Lower lobe of right lung (tissue), 2 donors: ENCODE results near the gene CBX2. TPM values are rescaled to one million over a fixed set of nuclear protein-coding genes. Genes with fewer than 3 reads are reported as not detected.

Experiments used
- ATAC-seq, 2 donors: fragments of 200-7000 bp; cut with Tn5 transposase; one replicate each; pipeline ENCODE4 v1.9.1; 2020 to 2022; ENCODE audit warnings: mild to moderate bottlenecking in 2 of 2, moderate library complexity in 2 of 2
- DNase-seq: peaks from one replicate; pipeline ENCODE4 v3.0.0-alpha.2; 2020
- H3K27ac ChIP-seq: fragments of 200-600 bp; one replicate; pipeline ENCODE4 v1.8.0; 2022
- H3K27me3 ChIP-seq: fragments of 200-600 bp; one replicate; pipeline ENCODE4 v1.8.0; 2022; ENCODE audit warnings: low read depth
- H3K36me3 ChIP-seq: fragments of 200-600 bp; one replicate; pipeline ENCODE4 v1.8.0; 2022; ENCODE audit warnings: mild to moderate bottlenecking
- H3K4me1 ChIP-seq: fragments of 200-600 bp; one replicate; pipeline ENCODE4 v1.8.0; 2022
- H3K4me3 ChIP-seq: fragments of 200-600 bp; one replicate; pipeline ENCODE4 v1.8.0; 2022; ENCODE audit warnings: mild to moderate bottlenecking
- H3K9me3 ChIP-seq: fragments of 200-600 bp; one replicate; pipeline ENCODE4 v1.8.0; 2022
- CTCF ChIP-seq: fragments of 200-600 bp; IDR thresholded peaks from one replicate; pipeline ENCODE4 v1.8.0; 2022; ENCODE audit warnings: antibody characterized with exemption, mild to moderate bottlenecking
- intact Hi-C: fragments of 100-400 bp; cut with DNase I; formaldehyde crosslinking; loops from one replicate; pipeline ENCODE4 v1.11.0; 2022
- total RNA-seq: library from RNA; stranded (reverse); fragmentation: NEBNext Ultra II Directional; extraction: Animal tissue kit (Norgen Biotek cat#: 25700); gene quantifications from one replicate; pipeline ENCODE4 v1.2.1, GENCODE V29; 2021
- donor health status: DM: no; HTN: yes; CAD: no; lungs with severe emphysema.

The CBX2 gene
- total RNA-seq, 1 donor from 2014 or later = 3.9 TPM

- H3K27ac ChIP-seq = no peak overlapping the region
- H3K36me3 ChIP-seq = no peaks in the 10 kb centered on the region
- peaks cover 79% of the 10 kb centered on the region for H3K27me3 ChIP-seq
- DNase-seq = no peak
- intact Hi-C loops = no loop called here
- H3K9me3 ChIP-seq = no peaks in the 10 kb centered on the region
- TF ChIP-seq CTCF = no peak
- H3K4me3 ChIP-seq = no peak overlapping the region
- peaks cover 26% of the 10 kb centered on the region for H3K4me1 ChIP-seq
- no peak for ATAC-seq
Observed at GRCh38 chr17:79745641-79746105, 32.3 kb upstream of the CBX2 start.

GRCh38 chr17:79746889-79747507 lies 30.9 kb upstream of the CBX2 start:
- intact Hi-C loops = no loop called here
- Histone ChIP-seq H3K27me3 (peaks cover 81% of the 10 kb centered on the region), H3K9me3 (no peaks in the 10 kb centered on the region), H3K4me3 (no peak overlapping the region), H3K27ac (no peak overlapping the region), H3K4me1 (peaks cover 21% of the 10 kb centered on the region), H3K36me3 (no peaks in the 10 kb centered on the region)
- no peak for TF ChIP-seq CTCF
- DNase-seq = no peak
- ATAC-seq = peak in 1 of 2 donors; percentile 5

GRCh38 chr17:79747508-79748294 lies 30.2 kb upstream of the CBX2 start:
- ATAC-seq (peak in 1 of 2 donors; percentile 35), DNase-seq (no peak)
- intact Hi-C loops = no loop called here
- H3K4me3 ChIP-seq = no peak overlapping the region
- H3K36me3 ChIP-seq = no peaks in the 10 kb centered on the region
- H3K27me3 ChIP-seq = peaks cover 77% of the 10 kb centered on the region
- H3K27ac ChIP-seq = no peak overlapping the region
- TF ChIP-seq CTCF = no peak
- H3K9me3 ChIP-seq = no peaks in the 10 kb centered on the region
- peaks cover 18% of the 10 kb centered on the region for H3K4me1 ChIP-seq

- H3K27me3 ChIP-seq = peaks cover 77% of the 10 kb centered on the region
- H3K4me1 ChIP-seq = peaks cover 18% of the 10 kb centered on the region
- intact Hi-C loops = no loop called here
Observed at GRCh38 chr17:79748295-79749099, 29.5 kb upstream of the CBX2 start.

More at GRCh38 chr17:79748295-79749099, 29.5 kb upstream of the CBX2 start:
- Histone ChIP-seq H3K36me3 (no peaks in the 10 kb centered on the region), H3K4me3 (no peak overlapping the region), H3K9me3 (no peaks in the 10 kb centered on the region), H3K27ac (no peak overlapping the region)
- DNase-seq (no peak), ATAC-seq (peak in 1 of 2 donors; percentile 4)
- TF ChIP-seq CTCF = no peak
